PC-3 (cell line): ENCODE results near the gene ANLN. TPM values are rescaled to one million over a fixed set of nuclear protein-coding genes. Genes with fewer than 3 reads are reported as not detected.

ENCODE experiments used
- ATAC-seq: fragments of 200-7000 bp; cut with Tn5 transposase; 2 replicates; pipeline ENCODE4 v1.9.1; 2020; ENCODE audit warnings: mild to moderate bottlenecking, moderate library complexity
- BruUV-seq: library from RNA; stranded (reverse); fragments of 400-500 nt; replicated peaks from 2 replicates; lab custom pipeline; 2021; lab: Mats Ljungman, UMichigan
- CTCF ChIA-PET: fragments of 300-600 bp; sonication (Branson Sonifier 250); formaldehyde crosslinking; loops from one replicate; lab custom pipeline; 2022; ENCODE audit warnings: antibody characterized with exemption; lab: Charles Lee
- POLR2A ChIA-PET: fragments of 300-600 bp; sonication (Branson Sonifier 250); formaldehyde crosslinking; loops from one replicate; lab custom pipeline; 2022; ENCODE audit warnings: antibody characterized with exemption; ENCODE audit not compliant: unreplicated experiment; lab: Charles Lee
- DNase-seq: peaks from one replicate; pipeline ENCODE4 v3.0.0-alpha.2; 2015
- H2AFZ ChIP-seq: fragments of 300-600 bp; sonication (generic); 2 replicates; pipeline ENCODE4 v1.6.0; 2016; ENCODE audit warnings: antibody characterized with exemption, low read length
- H3F3A ChIP-seq: fragments of 300-600 bp; sonication (generic); one replicate; pipeline ENCODE4 v1.6.0; 2017; ENCODE audit warnings: antibody characterized with exemption, low read length, control low read depth, mild to moderate bottlenecking; ENCODE audit not compliant: unreplicated experiment
- H3K27ac ChIP-seq: fragments of 300-600 bp; sonication (generic); 2 replicates; pipeline ENCODE4 v1.5.1; 2016; ENCODE audit warnings: mild to moderate bottlenecking, low read length
- H3K27me3 ChIP-seq: fragments of 300-600 bp; sonication (generic); 2 replicates; pipeline ENCODE4 v1.6.1; 2016; ENCODE audit warnings: low read length, mixed read lengths
- H3K36me3 ChIP-seq: fragments of 300-600 bp; sonication (generic); 2 replicates; pipeline ENCODE4 v1.6.1; 2016; ENCODE audit warnings: low read depth, mixed run types, low read length, mixed read lengths
- H3K4me1 ChIP-seq: fragments of 300-600 bp; sonication (generic); 2 replicates; pipeline ENCODE4 v1.5.1; 2016; ENCODE audit warnings: low read length; ENCODE audit not compliant: insufficient read depth
- H3K4me2 ChIP-seq: fragments of 300-600 bp; sonication (generic); 2 replicates; pipeline ENCODE4 v1.6.0; 2016; ENCODE audit warnings: low read length
- H3K4me3 ChIP-seq: fragments of 300-600 bp; sonication (generic); 2 replicates; pipeline ENCODE4 v1.5.1; 2016; ENCODE audit warnings: mild to moderate bottlenecking, low read length, mixed read lengths
- H3K79me2 ChIP-seq: fragments of 300-600 bp; sonication (generic); 2 replicates; pipeline ENCODE4 v1.6.1; 2017; ENCODE audit warnings: low read length, mixed read lengths
- H3K9ac ChIP-seq: fragments of 300-600 bp; sonication (generic); 2 replicates; pipeline ENCODE4 v1.6.0; 2016; ENCODE audit warnings: mild to moderate bottlenecking, low read length
- H3K9me2 ChIP-seq: fragments of 300-600 bp; sonication (generic); replicated peaks from 2 replicates; pipeline ENCODE4 v1.6.1; 2016; ENCODE audit warnings: mixed run types, low read length, mixed read lengths
- H3K9me3 ChIP-seq: fragments of 300-600 bp; sonication (generic); 2 replicates; pipeline ENCODE4 v1.6.1; 2016; ENCODE audit warnings: low read length, mixed read lengths
- H4K20me1 ChIP-seq: fragments of 300-600 bp; sonication (generic); 2 replicates; pipeline ENCODE4 v1.6.1; 2016; ENCODE audit warnings: low read length, mixed read lengths
- CTCF ChIP-seq: fragments of 300-600 bp; sonication (generic); conservative IDR thresholded peaks from 2 replicates; pipeline ENCODE4 v1.5.1; 2017; ENCODE audit warnings: antibody characterized with exemption, low read depth, mild to moderate bottlenecking, low read length
- EZH2 ChIP-seq: fragments of 300-600 bp; sonication (generic); IDR thresholded peaks from one replicate; pipeline ENCODE4 v1.6.1; 2017; ENCODE audit warnings: antibody characterized with exemption, mild to moderate bottlenecking, low read length; ENCODE audit not compliant: unreplicated experiment
- EZH2phosphoT487 ChIP-seq: fragments of 300-600 bp; sonication (generic); IDR thresholded peaks from 2 replicates; pipeline ENCODE4 v1.6.1; 2018; ENCODE audit warnings: mild to moderate bottlenecking, antibody characterized with exemption, low read length, borderline replicate concordance
- intact Hi-C: fragments of 100-400 bp; cut with micrococcal nuclease; formaldehyde crosslinking; loops from 2 replicates; pipeline ENCODE4 v1.9.0; 2023
- total RNA-seq: library from RNA; depleted of rRNA; stranded (reverse); fragments of >200 nt; gene quantifications from 2 replicates; pipeline ENCODE4 v1.2.3, GENCODE V29; 2014

ANLN gene
- total RNA-seq, 1 experiment from 2014 or later, result 110 TPM

- intact Hi-C loops, result loop anchor here (2.0 kb wide), 1 partner anchor 21 kb away; a partner anchor contains a TSS
- Histone ChIP-seq H3K9me2 (no peaks in the 10 kb centered on the region), H3K9ac (no peak overlapping the region), H3K27me3 (no peaks in the 10 kb centered on the region), H3K4me1 (peaks cover 16% of the 10 kb centered on the region), H3K36me3 (no peaks in the 10 kb centered on the region; the same call in 1 of the 2 replicates), H3K9me3 (no peaks in the 10 kb centered on the region), H3K27ac (peak overlapping the region; percentile 18), H2AFZ (peak overlapping the region; percentile 58), H3K4me3 (no peak overlapping the region), H3K79me2 (peaks cover 30% of the 10 kb centered on the region), H4K20me1 (peaks cover 18% of the 10 kb centered on the region), H3F3A (peaks cover 6% of the 10 kb centered on the region), H3K4me2 (peak overlapping the region; percentile 23; the same call in 1 of the 2 replicates)
- peak; percentile 59 for DNase-seq
- no peak for TF ChIP-seq EZH2
- TF ChIP-seq EZH2phosphoT487, result no peak
- no peak for TF ChIP-seq CTCF
- CTCF ChIA-PET, result no interaction called here
- POLR2A ChIA-PET, result interaction anchor here (0.6 kb wide), 1 partner anchor 817 kb away, joined by 3 read pairs; no protein-coding TSS in a partner anchor
- BruUV-seq, result no TSS peak
- ATAC-seq, result no peak
Measured at GRCh38 chr7:36387435-36388231, 2.0 kb upstream of the ANLN start.

GRCh38 chr7:36388423-36388822 is 1.2 kb upstream of the ANLN start:
- Histone ChIP-seq H3K4me2 (no peak overlapping the region), H4K20me1 (peaks cover 24% of the 10 kb centered on the region), H3F3A (peaks cover 6% of the 10 kb centered on the region), H2AFZ (no peak overlapping the region), H3K9me3 (no peaks in the 10 kb centered on the region), H3K36me3 (peaks cover 4% of the 10 kb centered on the region), H3K4me1 (peaks cover 23% of the 10 kb centered on the region), H3K4me3 (no peak overlapping the region), H3K79me2 (peaks cover 38% of the 10 kb centered on the region), H3K27me3 (no peaks in the 10 kb centered on the region), H3K27ac (no peak overlapping the region), H3K9ac (no peak overlapping the region), H3K9me2 (no peaks in the 10 kb centered on the region)
- BruUV-seq, result no TSS peak
- DNase-seq (no peak), ATAC-seq (no peak)
- intact Hi-C loops, result loop anchor here (2.0 kb wide), 1 partner anchor 22 kb away; a partner anchor contains a TSS
- POLR2A ChIA-PET, result no interaction called here
- TF ChIP-seq EZH2 (no peak), CTCF (no peak), EZH2phosphoT487 (no peak)
- CTCF ChIA-PET, result no interaction called here
